Fibroblast of the aortic adventitia (primary cell): ENCODE measurements around the gene RETN. TPM values are rescaled to one million over a fixed set of nuclear protein-coding genes. Genes with fewer than 3 reads are reported as not detected.

Experiments used
- DNase-seq: peaks from one replicate; pipeline ENCODE4 v3.0.0-alpha.2; 2010; ENCODE audit warnings: low read depth
- H3K4me3 ChIP-seq: 2 replicates; pipeline ENCODE4 v1.5.1; 2011; ENCODE audit warnings: low read depth, mild to moderate bottlenecking, control low read depth, low read length, moderate library complexity
- total RNA-seq: library from RNA; depleted of rRNA; stranded (reverse); fragments of >200 nt; gene quantifications from 2 replicates; pipeline ENCODE4 v1.2.3, GENCODE V29; 2012; ENCODE audit warnings: low replicate concordance
- TF ChIP-seq, protein P1 (sequence below): IDR thresholded peaks from 2 replicates; pipeline ENCODE4 v1.5.1; 2011; ENCODE audit warnings: mild to moderate bottlenecking, low read length, control low read depth, inconsistent platforms; ENCODE audit not compliant: insufficient read depth

RETN gene, protein sequence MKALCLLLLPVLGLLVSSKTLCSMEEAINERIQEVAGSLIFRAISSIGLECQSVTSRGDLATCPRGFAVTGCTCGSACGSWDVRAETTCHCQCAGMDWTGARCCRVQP
- total RNA-seq: not detected in 2 replicates

DNA sequence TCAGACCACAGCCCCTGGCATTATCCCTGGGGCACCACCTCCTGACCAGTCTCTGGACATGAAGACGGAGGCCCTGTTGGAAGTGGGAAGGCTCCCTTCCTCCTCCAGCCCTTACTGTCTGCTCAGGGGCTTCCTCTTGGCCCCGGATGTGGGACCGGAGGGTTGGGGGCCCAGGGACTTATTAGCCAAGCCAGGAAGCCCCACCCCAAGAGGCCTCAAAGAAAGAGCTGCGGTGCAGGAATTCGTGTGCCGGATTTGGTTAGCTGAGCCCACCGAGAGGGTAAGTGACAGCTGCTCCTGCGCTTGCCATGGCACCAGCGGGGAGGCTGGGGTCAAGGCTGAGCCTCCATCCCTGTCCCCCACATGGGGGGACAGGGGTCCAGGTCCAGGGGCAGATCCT lies at the start of gene RETN:
Gene RETN, plus strand, starts transcription at position 208 of the 400 bp plus-strand sequence. CDS start 278 bp downstream, outside the sequence.
- H3K4me3 ChIP-seq: no peak within 1 kb of the TSS
- no peak for DNase-seq
- TF ChIP-seq, protein P1, sequence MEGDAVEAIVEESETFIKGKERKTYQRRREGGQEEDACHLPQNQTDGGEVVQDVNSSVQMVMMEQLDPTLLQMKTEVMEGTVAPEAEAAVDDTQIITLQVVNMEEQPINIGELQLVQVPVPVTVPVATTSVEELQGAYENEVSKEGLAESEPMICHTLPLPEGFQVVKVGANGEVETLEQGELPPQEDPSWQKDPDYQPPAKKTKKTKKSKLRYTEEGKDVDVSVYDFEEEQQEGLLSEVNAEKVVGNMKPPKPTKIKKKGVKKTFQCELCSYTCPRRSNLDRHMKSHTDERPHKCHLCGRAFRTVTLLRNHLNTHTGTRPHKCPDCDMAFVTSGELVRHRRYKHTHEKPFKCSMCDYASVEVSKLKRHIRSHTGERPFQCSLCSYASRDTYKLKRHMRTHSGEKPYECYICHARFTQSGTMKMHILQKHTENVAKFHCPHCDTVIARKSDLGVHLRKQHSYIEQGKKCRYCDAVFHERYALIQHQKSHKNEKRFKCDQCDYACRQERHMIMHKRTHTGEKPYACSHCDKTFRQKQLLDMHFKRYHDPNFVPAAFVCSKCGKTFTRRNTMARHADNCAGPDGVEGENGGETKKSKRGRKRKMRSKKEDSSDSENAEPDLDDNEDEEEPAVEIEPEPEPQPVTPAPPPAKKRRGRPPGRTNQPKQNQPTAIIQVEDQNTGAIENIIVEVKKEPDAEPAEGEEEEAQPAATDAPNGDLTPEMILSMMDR: no peak

DNA sequence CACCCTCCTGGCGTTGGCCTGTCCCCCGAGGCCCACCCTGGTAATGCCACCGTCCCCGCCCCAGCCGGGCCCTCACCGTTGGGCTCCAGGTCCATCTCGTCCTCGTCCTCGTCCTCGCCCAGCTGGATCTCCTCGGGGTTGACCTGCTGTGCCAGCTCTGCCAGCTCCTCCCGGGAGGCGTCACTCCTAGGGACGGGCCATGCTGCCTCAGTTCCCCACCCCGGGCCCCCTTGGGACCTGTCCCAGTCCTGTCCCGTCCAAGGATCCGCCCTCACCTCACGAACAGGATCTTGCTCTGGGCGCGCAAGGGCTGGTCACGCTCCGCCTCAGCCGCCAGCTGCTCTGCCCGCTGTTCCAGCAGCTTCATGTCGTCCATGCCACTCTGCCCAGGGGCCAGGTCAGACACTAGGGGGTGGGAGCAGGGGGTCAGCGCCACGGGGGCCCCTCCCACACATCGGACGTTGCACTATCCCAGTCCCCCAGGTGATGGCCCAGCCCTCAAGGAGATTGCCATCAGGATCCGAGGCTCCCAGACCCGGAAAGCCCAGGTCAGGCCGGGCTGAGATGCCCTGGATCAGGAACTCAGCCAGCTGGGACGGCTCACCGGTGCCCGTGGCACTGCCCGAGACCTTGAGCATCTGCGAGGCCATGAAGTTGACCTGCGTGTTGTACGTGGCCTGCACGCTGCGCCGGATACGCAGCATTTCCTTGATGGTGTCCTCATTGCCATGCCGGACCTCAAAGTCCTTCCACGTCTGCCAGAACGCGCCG lies 49.0 kb upstream of the RETN start:
- TF ChIP-seq, protein P1: no peak
- no peak overlapping the region for H3K4me3 ChIP-seq
- no peak for DNase-seq

DNA sequence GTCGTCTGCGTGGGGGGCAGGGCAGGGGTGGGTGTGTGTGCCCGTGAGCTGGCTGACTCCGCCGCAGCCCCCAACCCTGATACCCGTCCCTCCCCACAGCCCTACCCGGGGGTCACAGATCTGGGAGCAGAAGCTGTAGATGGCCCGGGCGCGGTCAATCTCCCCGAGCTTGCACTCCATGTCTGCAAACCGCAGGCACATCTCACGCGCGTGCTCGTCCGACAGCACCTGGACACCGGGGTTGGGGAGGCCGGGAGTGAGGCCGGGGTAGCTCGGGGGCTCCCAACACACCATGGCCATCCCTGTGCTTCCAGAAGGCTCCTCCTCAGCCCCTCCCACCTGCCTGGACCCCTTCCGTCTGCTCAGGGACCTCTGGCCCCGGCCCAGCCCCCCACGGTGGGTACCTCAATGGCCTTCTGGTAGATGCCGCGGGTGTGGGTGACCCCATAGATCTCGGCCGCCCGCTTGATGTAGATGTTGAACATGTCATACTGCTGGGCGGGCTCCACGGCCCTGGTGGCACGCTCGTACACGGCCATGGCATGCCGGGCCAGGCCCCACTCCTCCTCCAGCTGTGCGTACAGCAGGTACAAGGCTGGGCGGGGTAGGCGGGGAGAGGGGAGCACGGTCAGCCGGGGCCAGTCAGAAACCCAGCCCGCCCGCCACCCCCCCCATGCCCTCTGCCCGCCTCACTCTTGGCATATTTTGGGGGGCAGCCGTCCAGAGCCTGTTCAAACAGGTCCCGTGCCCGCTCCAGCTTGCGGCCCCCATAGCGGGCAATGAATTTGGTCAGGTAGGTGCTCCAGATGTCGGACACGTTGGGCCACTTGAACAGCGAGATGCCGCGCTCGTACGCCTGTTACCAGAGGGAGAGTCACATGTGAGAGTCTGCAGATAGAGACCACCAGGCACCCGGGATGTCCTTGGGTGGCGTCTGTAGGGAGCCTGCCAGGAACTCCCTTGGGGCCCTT lies 48.1 kb upstream of the RETN start:
- H3K4me3 ChIP-seq: no peak overlapping the region
- TF ChIP-seq, protein P1: no peak
- DNase-seq: no peak

DNA sequence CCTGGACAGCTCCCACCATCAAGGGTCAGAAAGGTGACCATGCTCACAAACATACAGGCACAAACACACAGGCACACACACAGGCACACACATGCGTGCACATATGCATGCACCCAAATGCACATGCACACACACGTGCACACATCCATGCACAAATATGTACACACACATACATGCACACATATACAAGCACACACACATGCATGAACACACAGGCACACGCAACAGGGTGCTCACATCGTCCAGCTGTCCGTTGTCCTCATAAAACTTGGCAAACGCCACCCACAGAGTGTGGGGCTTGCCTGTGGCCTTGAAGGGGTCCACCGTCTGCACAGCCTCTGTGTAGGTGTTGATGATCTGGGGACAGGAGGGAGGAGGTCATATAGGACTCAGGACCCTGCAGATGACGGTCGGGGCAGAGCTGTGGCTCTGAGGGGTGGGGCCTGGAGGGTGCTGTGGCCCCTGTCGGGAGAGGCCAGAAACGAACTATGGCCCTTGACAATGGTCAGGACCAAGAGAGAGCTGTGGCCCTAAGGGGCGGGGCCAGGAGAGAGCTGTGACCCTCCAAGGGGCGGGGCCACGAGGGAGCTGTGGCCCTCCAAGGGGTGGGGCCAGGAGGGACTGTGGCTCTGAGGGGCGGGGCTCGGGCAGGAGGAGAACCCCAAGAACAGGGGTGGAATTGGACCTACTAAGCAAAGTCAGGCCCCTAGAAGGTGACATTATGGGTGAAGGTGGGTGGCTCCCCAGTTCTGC lies 45.7 kb upstream of the RETN start:
- no peak for DNase-seq
- TF ChIP-seq, protein P1: no peak
- no peak overlapping the region for H3K4me3 ChIP-seq

DNA sequence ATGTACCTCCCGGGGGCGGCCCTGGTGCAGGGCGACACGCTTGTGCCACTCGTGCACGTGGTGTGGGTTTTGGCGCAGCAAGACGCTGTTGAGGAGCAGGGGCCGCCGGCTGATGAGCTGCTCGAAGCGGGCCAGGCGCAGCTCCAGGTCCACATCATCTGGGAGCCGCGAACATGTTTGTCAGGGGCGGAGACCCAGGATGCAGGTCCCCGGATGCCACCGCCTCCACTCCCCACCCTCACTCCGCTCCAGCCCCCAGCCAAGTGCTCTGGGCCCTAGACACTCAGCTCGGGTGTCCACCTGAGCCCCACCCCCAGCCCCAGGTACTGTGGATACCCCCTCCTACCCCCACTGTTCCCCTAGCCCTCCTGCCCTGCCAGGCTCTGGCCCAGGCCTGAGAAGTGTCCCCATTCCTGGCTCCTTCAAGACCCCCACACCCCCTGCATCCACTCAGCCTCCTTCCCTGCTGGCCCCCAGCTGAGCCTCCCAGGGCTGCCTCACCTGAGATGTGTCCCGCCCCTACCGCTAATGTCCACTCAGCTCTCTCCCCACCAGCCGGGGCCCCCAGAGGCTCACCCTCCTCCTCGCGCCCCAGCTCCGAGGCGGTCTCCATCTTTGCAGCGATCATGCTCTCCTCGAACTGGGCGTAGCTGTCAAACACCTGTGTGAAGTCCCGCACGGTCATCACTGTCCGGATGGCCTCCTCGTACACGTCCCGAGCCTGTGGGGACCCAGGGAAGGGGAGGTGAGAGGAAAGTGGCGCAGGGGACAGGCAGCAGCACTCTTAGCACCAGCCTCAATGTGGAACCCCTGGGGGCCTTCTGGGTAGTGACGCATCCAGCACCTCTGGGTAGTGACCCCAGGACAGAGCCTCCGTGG lies 44.9 kb upstream of the RETN start:
- H3K4me3 ChIP-seq: no peak overlapping the region

More for the DNA sequence above, 44.9 kb upstream of the RETN start:
- TF ChIP-seq, protein P1: no peak
- DNase-seq: no peak
